A549 (cell line): ENCODE results near the gene MACF1. TPM values are rescaled to one million over a fixed set of nuclear protein-coding genes. Genes with fewer than 3 reads are reported as not detected.

ENCODE experiments used
- ATAC-seq, 2 experiments: fragments of 200-7000 bp in 1 of 2; fragments of >200 bp in 1 of 2; cut with Nextera tagmentation in 1 of 2; cut with Tn5 transposase in 1 of 2; 3 replicates each; pipeline versions ENCODE4 v1.8.0 to v1.9.1; 2018 to 2020; ENCODE audit warnings: mild to moderate bottlenecking in 1 of 2, moderate library complexity in 1 of 2
- CTCF ChIA-PET: fragments of 300-600 bp; sonication (Branson Sonifier 250); formaldehyde crosslinking; extraction: SDS; loops from one replicate; lab custom pipeline; 2021; ENCODE audit warnings: antibody characterized with exemption, inconsistent platforms; lab: Yijun Ruan, JAX
- POLR2A ChIA-PET: fragments of 350-600 bp; formaldehyde crosslinking; extraction: SDS; loops from one replicate; lab custom pipeline; 2021; ENCODE audit warnings: antibody characterized with exemption, inconsistent platforms; lab: Yijun Ruan, JAX
- DNase-seq, 2 experiments: peaks; one replicate each; pipeline versions ENCODE4 v3.0.0 to v3.0.0-alpha.2; 2011 to 2016; ENCODE audit warnings: low read depth in 1 of 2, low spot score in 1 of 2
- FAIRE-seq: peaks from 2 replicates; lab custom pipeline; 2011; peaks lifted over from hg19 to GRCh38; lab: Jason Lieb, UNC
- H3K27ac ChIP-seq, 2 experiments: fragments of >200 bp; sonication (Bioruptor Twin); formaldehyde crosslinking; 3 replicates each; pipeline ENCODE4 v1.5.1; 2016 to 2017
- H3K4me1 ChIP-seq: fragments of >200 bp; sonication (Bioruptor Twin); formaldehyde crosslinking; 3 replicates; pipeline ENCODE4 v1.6.1; 2016
- H3K4me2 ChIP-seq: fragments of >200 bp; sonication (Bioruptor Twin); formaldehyde crosslinking; 3 replicates; pipeline ENCODE4 v1.6.1; 2016
- H3K4me3 ChIP-seq: fragments of >200 bp; sonication (Bioruptor Twin); formaldehyde crosslinking; 3 replicates; pipeline ENCODE4 v1.5.1; 2016
- H3K9me3 ChIP-seq: fragments of >200 bp; sonication (Bioruptor Twin); formaldehyde crosslinking; 3 replicates; pipeline ENCODE4 v1.6.1; 2016
- BCL3 ChIP-seq: fragments of >200 bp; sonication (Bioruptor Twin); formaldehyde crosslinking; IDR thresholded peaks from 3 replicates; pipeline ENCODE4 v1.6.1; 2016
- CHD4 ChIP-seq: fragments of 200-600 bp; sonication (generic); IDR thresholded peaks from 2 replicates; pipeline ENCODE4 v1.6.1; 2016; ENCODE audit warnings: antibody characterized with exemption, mild to moderate bottlenecking, borderline replicate concordance
- E2F6 ChIP-seq: IDR thresholded peaks from 2 replicates; pipeline ENCODE4 v1.6.1; 2012; ENCODE audit warnings: low read depth, borderline replicate concordance
- EHMT2 ChIP-seq: fragments of 200-600 bp; sonication (generic); IDR thresholded peaks from 2 replicates; pipeline ENCODE4 v1.6.1; 2016; ENCODE audit warnings: antibody characterized with exemption, low read depth, mild to moderate bottlenecking, moderate library complexity
- ELK1 ChIP-seq: fragments of 150-350 bp; IDR thresholded peaks from 2 replicates; pipeline ENCODE4 v1.6.1; 2014; ENCODE audit warnings: low read depth, mild to moderate bottlenecking, low read length
- GATA3 ChIP-seq: IDR thresholded peaks from 2 replicates; pipeline ENCODE4 v1.6.1; 2012; ENCODE audit warnings: borderline replicate concordance
- HEYL ChIP-seq: fragments of 250-450 bp; sonication (Bioruptor Pico); IDR thresholded peaks from 2 replicates; pipeline ENCODE4 v1.8.0; 2021; ENCODE audit warnings: mild to moderate bottlenecking, moderate library complexity
- HOXA7 ChIP-seq: fragments of 250-450 bp; sonication (Bioruptor Pico); IDR thresholded peaks from 2 replicates; pipeline ENCODE4 v1.5.0; 2020; ENCODE audit warnings: mild to moderate bottlenecking, moderate library complexity
- JUN ChIP-seq, 2 experiments: fragments of >200 bp; sonication (Bioruptor Twin); formaldehyde crosslinking; IDR thresholded peaks; 2 replicates in 1 of 2; 3 replicates in 1 of 2; pipeline ENCODE4 v1.6.1; 2016 to 2017
- MAFK ChIP-seq: fragments of 450-650 bp; IDR thresholded peaks from 2 replicates; pipeline ENCODE4 v1.6.1; 2014; ENCODE audit not compliant: partially characterized antibody
- NR3C1 ChIP-seq: fragments of >200 bp; sonication (Bioruptor Twin); formaldehyde crosslinking; IDR thresholded peaks from 3 replicates; pipeline ENCODE4 v1.6.1; 2017
- PBX3 ChIP-seq: IDR thresholded peaks from 2 replicates; pipeline ENCODE4 v1.6.1; 2012
- RAD21 ChIP-seq, 2 experiments: fragments of >200 bp in 1 of 2; sonication (Bioruptor Twin) in 1 of 2; formaldehyde crosslinking in 1 of 2; IDR thresholded peaks in 1 of 2; conservative IDR thresholded peaks in 1 of 2; 2 replicates in 1 of 2; 3 replicates in 1 of 2; pipeline ENCODE4 v1.6.1; 2012 to 2018; ENCODE audit warnings: inconsistent platforms in 1 of 2
- RCOR1 ChIP-seq: fragments of 150-350 bp; IDR thresholded peaks from 2 replicates; pipeline ENCODE4 v1.6.1; 2014; ENCODE audit warnings: antibody characterized with exemption, low read length, low read depth
- RFX5 ChIP-seq: fragments of 450-650 bp; IDR thresholded peaks from 2 replicates; pipeline ENCODE4 v1.7.1; 2014; ENCODE audit warnings: antibody characterized with exemption, mild to moderate bottlenecking, moderate library complexity
- SMC3 ChIP-seq: fragments of >200 bp; sonication (Bioruptor Twin); formaldehyde crosslinking; IDR thresholded peaks from 3 replicates; pipeline ENCODE4 v1.6.1; 2018; ENCODE audit warnings: inconsistent platforms
- ZFP36 ChIP-seq: fragments of 450-650 bp; IDR thresholded peaks from 2 replicates; pipeline ENCODE4 v1.6.1; 2014; ENCODE audit warnings: borderline replicate concordance; ENCODE audit not compliant: partially characterized antibody
- WGBS: methylation state at CpG from one replicate; pipeline ENCODE4 v1.1.6; 2017; ENCODE audit errors: missing lambda C conversion rate; 5-methylcytosine and 5-hydroxymethylcytosine counted together
- polyA plus RNA-seq, 4 experiments: library from polyadenylated mRNA; depleted of rRNA in 3 of 4; stranded (reverse); fragments of >200 nt; fragmentation: RNase III in 1 of 4; extraction: RNeasy Plus Mini Kit Qiagen cat#74134 plus additional on column Dnase treatment in 1 of 4; gene quantifications; 2 replicates in 3 of 4; 3 replicates in 1 of 4; pipeline ENCODE4 v1.2.3, GENCODE V29; 2011 to 2017
- TF ChIP-seq, protein P1 (sequence below): fragments of 200-600 bp; sonication (generic); IDR thresholded peaks from 2 replicates; pipeline ENCODE4 v1.6.1; 2016; ENCODE audit warnings: antibody characterized with exemption, mild to moderate bottlenecking, moderate library complexity

MACF1 gene
- polyA plus RNA-seq, 2 of the 4 experiments (the other 2 are of a cell fraction), result 45.7 to 64.2 TPM

GRCh38 chr1:39164256-39164655 lies 40.2 kb upstream of the MACF1 start:
- Histone ChIP-seq H3K4me3 (no peak overlapping the region), H3K4me1 (peaks cover 43% of the 10 kb centered on the region), H3K9me3 (no peaks in the 10 kb centered on the region), H3K4me2 (no peak overlapping the region), H3K27ac (no peak overlapping the region)
- TF ChIP-seq EHMT2 (no peak), SMC3 (no peak), CHD4 (no peak), E2F6 (no peak)
- CTCF ChIA-PET, result interaction anchor here (0.9 to 1.9 kb wide), 6 partner anchors 28 to 94 kb away, joined by 3 to 6 read pairs (median 3); no protein-coding TSS in a partner anchor
- ATAC-seq (no peak), DNase-seq (no peak), FAIRE-seq (no peak)
- POLR2A ChIA-PET, result no interaction called here

DNA sequence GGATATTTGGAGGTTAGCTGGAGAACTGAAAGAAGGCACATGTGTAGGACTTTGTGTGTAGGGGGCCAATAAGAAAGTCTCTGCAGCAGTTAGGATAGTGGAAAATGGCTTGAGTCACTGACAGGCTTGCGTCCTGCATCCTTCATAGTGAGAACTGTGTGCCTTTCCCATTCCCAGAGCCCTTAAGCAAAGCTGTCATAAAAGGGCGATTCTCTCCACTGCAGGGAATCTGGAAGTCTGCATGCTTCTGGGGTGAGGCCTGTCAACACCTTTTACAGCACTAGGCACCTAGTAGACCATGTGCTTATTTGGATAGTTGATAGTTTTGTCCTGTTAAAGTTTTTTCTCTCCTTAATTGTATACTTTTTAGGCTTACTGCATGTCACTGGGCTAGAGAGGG lies 39.4 kb upstream of the MACF1 start:
- peak; percentile 13 to 32; a peak in 3 of 6 replicates for ATAC-seq
- ChIA-PET CTCF (interaction anchor here (1.1 to 1.9 kb wide), 5 partner anchors 27 to 94 kb away, joined by 3 to 6 read pairs (median 3); no protein-coding TSS in a partner anchor), POLR2A (no interaction called here)
- Histone ChIP-seq H3K4me2 (no peak overlapping the region; the same call in 2 of the 3 replicates), H3K4me1 (peaks cover 38% of the 10 kb centered on the region), H3K4me3 (no peak overlapping the region), H3K9me3 (no peaks in the 10 kb centered on the region), H3K27ac (peak overlapping the region in 1 of 2 experiments; percentile 45; a peak in 2 of 6 replicates)
- 73% methylated on average over 2 of the region's 2 CpGs for WGBS
- no peak for DNase-seq
- TF ChIP-seq RCOR1, result no peak
- no peak for TF ChIP-seq RFX5
- TF ChIP-seq RAD21 (conservative IDR thresholded peaks at IDR 0.05 in 1 of 2, IDR thresholded peaks at IDR 0.05 in 1 of 2), result no peak
- no peak for TF ChIP-seq HOXA7 (CRISPR knock-in tag)
- no peak for TF ChIP-seq ELK1
- TF ChIP-seq NR3C1, result no peak
- TF ChIP-seq ZFP36, result no peak
- TF ChIP-seq PBX3, result no peak
- TF ChIP-seq, protein P1, sequence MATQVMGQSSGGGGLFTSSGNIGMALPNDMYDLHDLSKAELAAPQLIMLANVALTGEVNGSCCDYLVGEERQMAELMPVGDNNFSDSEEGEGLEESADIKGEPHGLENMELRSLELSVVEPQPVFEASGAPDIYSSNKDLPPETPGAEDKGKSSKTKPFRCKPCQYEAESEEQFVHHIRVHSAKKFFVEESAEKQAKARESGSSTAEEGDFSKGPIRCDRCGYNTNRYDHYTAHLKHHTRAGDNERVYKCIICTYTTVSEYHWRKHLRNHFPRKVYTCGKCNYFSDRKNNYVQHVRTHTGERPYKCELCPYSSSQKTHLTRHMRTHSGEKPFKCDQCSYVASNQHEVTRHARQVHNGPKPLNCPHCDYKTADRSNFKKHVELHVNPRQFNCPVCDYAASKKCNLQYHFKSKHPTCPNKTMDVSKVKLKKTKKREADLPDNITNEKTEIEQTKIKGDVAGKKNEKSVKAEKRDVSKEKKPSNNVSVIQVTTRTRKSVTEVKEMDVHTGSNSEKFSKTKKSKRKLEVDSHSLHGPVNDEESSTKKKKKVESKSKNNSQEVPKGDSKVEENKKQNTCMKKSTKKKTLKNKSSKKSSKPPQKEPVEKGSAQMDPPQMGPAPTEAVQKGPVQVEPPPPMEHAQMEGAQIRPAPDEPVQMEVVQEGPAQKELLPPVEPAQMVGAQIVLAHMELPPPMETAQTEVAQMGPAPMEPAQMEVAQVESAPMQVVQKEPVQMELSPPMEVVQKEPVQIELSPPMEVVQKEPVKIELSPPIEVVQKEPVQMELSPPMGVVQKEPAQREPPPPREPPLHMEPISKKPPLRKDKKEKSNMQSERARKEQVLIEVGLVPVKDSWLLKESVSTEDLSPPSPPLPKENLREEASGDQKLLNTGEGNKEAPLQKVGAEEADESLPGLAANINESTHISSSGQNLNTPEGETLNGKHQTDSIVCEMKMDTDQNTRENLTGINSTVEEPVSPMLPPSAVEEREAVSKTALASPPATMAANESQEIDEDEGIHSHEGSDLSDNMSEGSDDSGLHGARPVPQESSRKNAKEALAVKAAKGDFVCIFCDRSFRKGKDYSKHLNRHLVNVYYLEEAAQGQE, result no peak
- TF ChIP-seq HEYL (CRISPR knock-in tag), result no peak
- TF ChIP-seq GATA3, result no peak
- TF ChIP-seq MAFK, result no peak
- no peak for TF ChIP-seq JUN (IDR thresholded peaks at IDR 0.05)
- TF ChIP-seq BCL3, result no peak
- no peak for TF ChIP-seq EHMT2
- no peak for FAIRE-seq
